Upper lobe of right lung (tissue), 1 donor: ENCODE measurements around the gene CR1L. TPM values are rescaled to one million over a fixed set of nuclear protein-coding genes. Genes with fewer than 3 reads are reported as not detected.
"Not testable (repeated sequence)": the region's sequence is repeated elsewhere in the genome, so short reads cannot be mapped to it uniquely, and the experiment has no call there.

ENCODE experiments used
- ATAC-seq: fragments of 200-7000 bp; cut with Tn5 transposase; one replicate; pipeline ENCODE4 v1.9.1; 2020; ENCODE audit warnings: mild to moderate bottlenecking, moderate library complexity
- DNase-seq: peaks from one replicate; pipeline ENCODE4 v3.0.0-alpha.2; 2020
- H3K27ac ChIP-seq: fragments of 200-600 bp; one replicate; pipeline ENCODE4 v1.8.0; 2022
- H3K27me3 ChIP-seq: fragments of 200-600 bp; one replicate; pipeline ENCODE4 v1.8.0; 2022; ENCODE audit warnings: mild to moderate bottlenecking
- H3K36me3 ChIP-seq: fragments of 200-600 bp; one replicate; pipeline ENCODE4 v1.8.0; 2022
- H3K4me1 ChIP-seq: fragments of 200-600 bp; one replicate; pipeline ENCODE4 v1.8.0; 2022
- H3K4me3 ChIP-seq: fragments of 200-600 bp; one replicate; pipeline ENCODE4 v1.8.0; 2022; ENCODE audit warnings: mild to moderate bottlenecking
- H3K9me3 ChIP-seq: fragments of 200-600 bp; one replicate; pipeline ENCODE4 v1.8.0; 2022
- intact Hi-C: fragments of 100-400 bp; cut with DNase I; formaldehyde crosslinking; loops from one replicate; pipeline ENCODE4 v1.11.0; 2022
- total RNA-seq: library from RNA; stranded (reverse); fragmentation: NEBNext Ultra II Directional; extraction: Animal tissue kit (Norgen Biotek cat#: 25700); gene quantifications from one replicate; pipeline ENCODE4 v1.2.1, GENCODE V29; 2021
- TF ChIP-seq, protein P1 (sequence below): fragments of 200-600 bp; IDR thresholded peaks from one replicate; pipeline ENCODE4 v1.8.0; 2022; ENCODE audit warnings: antibody characterized with exemption
- donor health status: DM: no; HTN: yes; CAD: no; lungs with severe emphysema.

The CR1L gene
- total RNA-seq, 1 donor from 2014 or later: not detected

DNA sequence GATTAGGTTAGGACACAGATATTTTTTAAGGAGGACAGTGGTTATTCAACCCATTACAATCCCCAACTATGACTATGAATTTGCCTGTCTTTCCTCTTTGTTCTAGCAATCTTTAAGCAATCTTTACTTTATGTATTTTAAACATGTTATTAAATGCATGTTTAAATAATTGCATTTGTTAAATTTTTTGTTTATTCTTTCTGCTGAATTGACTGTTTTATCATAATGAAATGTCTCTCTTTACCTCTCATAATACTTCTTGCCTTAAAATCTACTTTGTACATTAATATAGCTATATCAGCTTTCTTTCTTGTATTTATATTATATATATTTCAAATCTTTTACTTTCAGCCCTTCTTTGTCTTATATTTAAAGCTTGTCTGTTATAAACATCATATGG, 46.1 kb downstream of the CR1L start:
- H3K4me1 ChIP-seq: no peaks in the 10 kb centered on the region
- no peak overlapping the region for H3K4me3 ChIP-seq
- H3K27me3 ChIP-seq: no peaks in the 10 kb centered on the region
- TF ChIP-seq, protein P1, sequence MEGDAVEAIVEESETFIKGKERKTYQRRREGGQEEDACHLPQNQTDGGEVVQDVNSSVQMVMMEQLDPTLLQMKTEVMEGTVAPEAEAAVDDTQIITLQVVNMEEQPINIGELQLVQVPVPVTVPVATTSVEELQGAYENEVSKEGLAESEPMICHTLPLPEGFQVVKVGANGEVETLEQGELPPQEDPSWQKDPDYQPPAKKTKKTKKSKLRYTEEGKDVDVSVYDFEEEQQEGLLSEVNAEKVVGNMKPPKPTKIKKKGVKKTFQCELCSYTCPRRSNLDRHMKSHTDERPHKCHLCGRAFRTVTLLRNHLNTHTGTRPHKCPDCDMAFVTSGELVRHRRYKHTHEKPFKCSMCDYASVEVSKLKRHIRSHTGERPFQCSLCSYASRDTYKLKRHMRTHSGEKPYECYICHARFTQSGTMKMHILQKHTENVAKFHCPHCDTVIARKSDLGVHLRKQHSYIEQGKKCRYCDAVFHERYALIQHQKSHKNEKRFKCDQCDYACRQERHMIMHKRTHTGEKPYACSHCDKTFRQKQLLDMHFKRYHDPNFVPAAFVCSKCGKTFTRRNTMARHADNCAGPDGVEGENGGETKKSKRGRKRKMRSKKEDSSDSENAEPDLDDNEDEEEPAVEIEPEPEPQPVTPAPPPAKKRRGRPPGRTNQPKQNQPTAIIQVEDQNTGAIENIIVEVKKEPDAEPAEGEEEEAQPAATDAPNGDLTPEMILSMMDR: no peak
- DNase-seq (no peak), ATAC-seq (no peak)
- no peaks in the 10 kb centered on the region for H3K9me3 ChIP-seq
- H3K27ac ChIP-seq: no peak overlapping the region
- intact Hi-C loops: no loop called here
- no peaks in the 10 kb centered on the region for H3K36me3 ChIP-seq

DNA sequence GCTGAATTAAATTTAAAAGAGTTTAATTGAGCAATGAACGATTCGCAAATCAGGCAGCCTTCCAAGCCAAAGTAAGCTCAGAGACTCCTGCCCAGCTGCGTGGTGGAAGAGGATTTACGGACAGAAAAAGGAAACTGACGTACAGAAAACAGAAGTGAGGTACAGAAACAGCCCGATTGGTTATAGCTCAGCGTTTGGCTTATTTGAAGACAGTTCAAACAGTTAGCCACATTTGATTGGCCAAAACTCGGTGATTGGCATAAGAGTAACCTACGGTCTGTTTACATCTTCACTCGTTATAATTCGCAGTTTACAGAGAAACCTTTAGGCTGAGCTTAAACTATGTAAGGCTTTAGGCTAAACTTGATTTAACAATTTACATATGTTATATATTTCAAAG, 46.9 kb downstream of the CR1L start:
- DNase-seq (no peak), ATAC-seq (no peak)
- TF ChIP-seq, protein P1: no peak
- Histone ChIP-seq H3K4me3 (no peak overlapping the region), H3K27ac (no peak overlapping the region), H3K4me1 (no peaks in the 10 kb centered on the region), H3K9me3 (no peaks in the 10 kb centered on the region), H3K36me3 (no peaks in the 10 kb centered on the region), H3K27me3 (no peaks in the 10 kb centered on the region)
- intact Hi-C loops: no loop called here

DNA sequence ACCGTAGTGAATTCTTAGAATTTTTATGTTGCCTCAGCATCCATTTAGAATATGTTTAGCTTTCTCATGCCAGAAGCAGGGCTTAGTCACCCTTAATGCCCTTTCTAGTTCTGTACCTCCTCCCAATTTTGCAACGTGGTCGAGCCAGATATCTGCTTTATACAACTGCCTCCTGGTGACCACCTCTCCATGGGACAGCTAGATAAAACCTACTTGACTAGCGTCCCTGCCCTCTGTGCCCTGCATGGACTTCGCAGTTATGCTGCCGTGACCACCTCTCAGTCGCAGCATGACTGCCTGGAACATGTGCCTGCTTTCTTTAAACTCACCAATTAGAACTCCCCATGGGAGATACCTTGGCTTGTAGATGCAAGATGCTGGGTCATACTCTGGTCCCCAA, 47.4 kb downstream of the CR1L start:
- DNase-seq, H3K27ac ChIP-seq, H3K36me3 ChIP-seq, intact Hi-C loops, ATAC-seq, H3K27me3 ChIP-seq, H3K4me3 ChIP-seq, H3K4me1 ChIP-seq, H3K9me3 ChIP-seq: not testable (repeated sequence)

DNA sequence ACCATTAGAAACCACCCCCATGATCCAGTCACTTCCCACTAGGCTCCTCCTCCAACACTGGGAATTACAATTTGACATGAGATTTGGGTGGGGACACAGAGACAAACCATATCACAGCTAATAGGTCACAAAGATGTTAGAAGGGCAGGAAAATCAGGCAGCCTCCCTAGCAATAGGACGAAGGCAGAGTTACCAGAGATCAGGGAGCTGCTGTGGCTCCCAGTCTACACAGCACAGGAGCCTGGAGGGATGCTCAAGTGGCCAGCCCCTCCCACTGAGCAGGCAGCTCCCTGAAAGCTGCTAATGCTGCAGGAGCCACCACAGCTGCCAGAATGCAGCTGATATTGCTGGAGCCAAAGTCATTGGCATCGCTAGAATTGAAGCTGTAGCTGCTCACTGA, 51.0 kb downstream of the CR1L start:
- Histone ChIP-seq H3K4me1 (no peaks in the 10 kb centered on the region), H3K27ac (no peak overlapping the region), H3K27me3 (no peaks in the 10 kb centered on the region), H3K4me3 (no peak overlapping the region), H3K9me3 (no peaks in the 10 kb centered on the region), H3K36me3 (no peaks in the 10 kb centered on the region)
- intact Hi-C loops: no loop called here
- TF ChIP-seq, protein P1: no peak
- ATAC-seq: no peak
- no peak for DNase-seq

DNA sequence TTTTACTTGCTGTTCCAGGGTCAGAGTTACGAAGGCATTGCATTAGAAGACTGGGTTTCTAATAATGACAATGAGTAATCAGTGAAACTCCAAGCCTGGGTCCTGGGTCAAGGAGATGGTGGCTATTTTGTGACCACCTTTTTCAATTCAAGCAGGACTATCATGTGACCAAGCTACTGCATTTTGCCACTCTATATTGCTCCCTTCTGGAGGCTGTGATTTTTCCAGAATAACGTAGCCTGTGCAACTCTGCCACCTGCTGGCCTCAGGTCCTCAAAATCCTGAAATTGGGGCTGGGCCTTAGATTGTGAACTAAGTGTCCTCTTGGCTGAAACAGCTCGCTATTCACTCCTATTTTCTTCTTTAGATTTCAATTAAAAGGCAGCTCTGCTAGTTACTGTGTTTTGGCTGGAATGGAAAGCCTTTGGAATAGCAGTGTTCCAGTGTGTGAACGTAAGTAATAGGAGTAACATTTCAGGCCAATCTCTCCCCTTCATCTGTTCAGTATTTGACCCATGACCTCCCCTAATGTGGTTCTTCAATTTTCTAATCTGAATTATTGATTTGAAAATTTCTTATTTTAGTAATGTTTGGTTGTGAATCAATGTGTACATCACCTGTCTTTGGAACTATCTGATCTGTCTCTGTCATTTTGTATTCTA, 54.0 kb downstream of the CR1L start:
- Histone ChIP-seq H3K4me1 (no peaks in the 10 kb centered on the region), H3K27ac (no peak overlapping the region), H3K27me3 (no peaks in the 10 kb centered on the region), H3K9me3 (no peaks in the 10 kb centered on the region), H3K36me3 (no peaks in the 10 kb centered on the region), H3K4me3 (no peak overlapping the region)
- TF ChIP-seq, protein P1: peak; percentile 73
- peak; percentile 96 for ATAC-seq
- intact Hi-C loops: no loop called here
- peak; percentile 73 for DNase-seq

DNA sequence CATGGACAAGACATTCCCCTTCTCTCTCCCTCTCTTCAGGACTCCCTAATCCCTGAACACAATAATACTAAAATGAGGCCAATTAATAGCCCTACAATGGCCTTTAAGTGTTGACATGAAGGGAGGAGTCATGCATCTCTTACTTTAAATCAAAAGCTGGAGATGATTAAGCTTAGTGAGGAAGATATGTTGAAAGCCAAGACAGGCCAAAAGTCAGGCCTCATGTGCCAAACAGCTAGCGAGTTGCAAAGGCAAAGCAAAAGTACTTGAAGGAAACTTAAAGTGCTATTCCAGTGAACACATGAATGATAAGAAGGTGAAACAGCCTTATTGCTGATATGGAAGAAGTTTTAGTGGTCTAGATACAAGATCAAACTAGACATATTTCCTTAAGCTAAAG, 57.4 kb downstream of the CR1L start:
- no peak for ATAC-seq
- Histone ChIP-seq H3K9me3 (no peaks in the 10 kb centered on the region), H3K4me1 (no peaks in the 10 kb centered on the region), H3K4me3 (no peak overlapping the region), H3K27me3 (no peaks in the 10 kb centered on the region), H3K36me3 (no peaks in the 10 kb centered on the region), H3K27ac (no peak overlapping the region)
- TF ChIP-seq, protein P1: no peak
- intact Hi-C loops: no loop called here
- no peak for DNase-seq
